ENCODE data around the gene SHISAL1.

SHISAL1 gene

DNA sequence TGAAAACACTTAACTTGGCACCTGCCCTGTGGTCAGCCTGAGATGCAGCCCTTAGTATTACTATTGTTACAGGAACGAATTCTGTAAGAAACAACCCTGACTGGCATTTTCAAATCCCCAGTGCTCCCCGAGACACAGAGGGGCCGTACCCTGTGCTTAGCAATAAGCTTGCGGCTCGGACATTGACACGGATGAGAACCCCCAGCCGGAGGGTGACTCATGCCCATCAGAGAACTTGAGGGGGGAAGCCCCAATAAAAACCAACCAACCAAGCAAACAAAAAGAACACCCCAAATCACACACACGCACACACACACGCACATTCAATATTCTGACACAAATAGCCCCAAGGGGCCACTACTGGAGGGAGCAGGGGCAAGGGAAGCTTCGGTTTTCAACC is 63.8 kb downstream of the SHISAL1 start:
- Histone ChIP-seq H3K27ac (no peak overlapping the region), H3K4me3 (no peak overlapping the region)
- DNase-seq (ENCODE audit: low spot score), result no peak
- TF ChIP-seq, protein P1, sequence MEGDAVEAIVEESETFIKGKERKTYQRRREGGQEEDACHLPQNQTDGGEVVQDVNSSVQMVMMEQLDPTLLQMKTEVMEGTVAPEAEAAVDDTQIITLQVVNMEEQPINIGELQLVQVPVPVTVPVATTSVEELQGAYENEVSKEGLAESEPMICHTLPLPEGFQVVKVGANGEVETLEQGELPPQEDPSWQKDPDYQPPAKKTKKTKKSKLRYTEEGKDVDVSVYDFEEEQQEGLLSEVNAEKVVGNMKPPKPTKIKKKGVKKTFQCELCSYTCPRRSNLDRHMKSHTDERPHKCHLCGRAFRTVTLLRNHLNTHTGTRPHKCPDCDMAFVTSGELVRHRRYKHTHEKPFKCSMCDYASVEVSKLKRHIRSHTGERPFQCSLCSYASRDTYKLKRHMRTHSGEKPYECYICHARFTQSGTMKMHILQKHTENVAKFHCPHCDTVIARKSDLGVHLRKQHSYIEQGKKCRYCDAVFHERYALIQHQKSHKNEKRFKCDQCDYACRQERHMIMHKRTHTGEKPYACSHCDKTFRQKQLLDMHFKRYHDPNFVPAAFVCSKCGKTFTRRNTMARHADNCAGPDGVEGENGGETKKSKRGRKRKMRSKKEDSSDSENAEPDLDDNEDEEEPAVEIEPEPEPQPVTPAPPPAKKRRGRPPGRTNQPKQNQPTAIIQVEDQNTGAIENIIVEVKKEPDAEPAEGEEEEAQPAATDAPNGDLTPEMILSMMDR (IDR thresholded peaks at IDR 0.05), result no peak

- Histone ChIP-seq H3K4me3 (no peak overlapping the region), H3K27ac (no peak overlapping the region)
- no peak for DNase-seq (ENCODE audit: low spot score)
- TF ChIP-seq, protein P1 (IDR thresholded peaks at IDR 0.05), result no peak
Observed at GRCh38 chr22:44247923-44248892, 64.5 kb downstream of the SHISAL1 start.

DNA sequence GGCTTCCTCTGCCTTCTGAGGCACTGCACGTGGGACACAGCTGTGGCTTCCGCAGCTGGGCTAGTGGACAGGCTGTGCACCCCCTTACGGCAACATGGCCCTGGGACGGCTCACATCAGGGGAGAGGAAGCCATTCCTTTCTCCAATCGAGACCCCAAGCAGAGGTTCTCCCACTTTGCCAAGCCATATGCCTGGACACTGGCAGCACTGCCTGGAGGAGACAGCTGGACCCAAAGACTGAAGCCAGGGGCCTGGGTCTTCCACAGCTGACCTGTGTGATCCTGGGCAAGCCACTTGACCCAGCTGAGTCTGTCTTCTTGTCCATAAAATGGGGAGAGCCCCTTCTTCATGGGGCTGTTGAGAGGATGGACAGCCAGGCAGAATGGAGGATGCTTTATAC is 65.4 kb downstream of the SHISAL1 start:
- Histone ChIP-seq H3K4me3 (no peak overlapping the region), H3K27ac (no peak overlapping the region)
- no peak for DNase-seq (ENCODE audit: low spot score)
- TF ChIP-seq, protein P1 (IDR thresholded peaks at IDR 0.05), result no peak

DNA sequence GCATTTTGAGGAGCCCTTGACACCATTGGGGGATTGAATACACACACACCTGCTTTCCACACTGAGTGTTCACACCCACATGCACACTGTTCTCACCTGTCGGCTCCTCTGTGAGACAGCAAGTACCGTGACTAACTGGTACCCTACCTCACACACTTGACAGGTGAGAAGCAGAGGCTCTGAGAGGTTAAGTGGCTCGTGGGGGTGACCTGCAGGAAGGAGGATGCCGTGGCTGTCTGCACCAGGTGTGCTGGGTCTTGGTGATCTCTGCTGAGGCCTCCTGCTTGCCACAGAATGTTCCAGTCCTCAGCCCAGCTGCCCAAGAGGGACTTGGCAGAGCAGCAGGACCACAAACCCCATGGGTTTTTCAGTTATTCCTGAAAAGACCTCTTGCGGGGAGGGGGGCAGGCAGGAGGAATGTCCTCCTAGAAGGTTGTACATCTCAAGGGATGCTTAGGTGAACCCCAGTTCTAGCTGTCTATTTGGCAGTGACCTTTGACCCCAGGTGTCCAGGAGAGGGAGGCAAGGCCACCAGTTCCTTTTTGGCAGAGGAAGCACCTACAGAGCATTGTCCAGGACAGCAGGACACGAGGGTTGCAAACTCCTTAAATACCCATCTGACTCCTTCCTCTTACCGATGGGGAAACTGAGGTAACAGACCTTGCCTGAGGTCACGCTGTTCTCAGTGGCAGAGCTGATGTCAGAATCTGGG is 66.0 kb downstream of the SHISAL1 start:
- H3K27ac ChIP-seq, result no peak overlapping the region
- DNase-seq (ENCODE audit: low spot score), result no peak
- no peak overlapping the region for H3K4me3 ChIP-seq
- TF ChIP-seq, protein P1 (IDR thresholded peaks at IDR 0.05), result no peak

- Histone ChIP-seq H3K4me3 (no peak overlapping the region), H3K27ac (no peak overlapping the region)
- DNase-seq (ENCODE audit: low spot score), result no peak
- TF ChIP-seq, protein P1 (IDR thresholded peaks at IDR 0.05), result no peak
Observed at GRCh38 chr22:44245867-44246266, 66.9 kb downstream of the SHISAL1 start.

GRCh38 chr22:44245438-44245837 is 67.3 kb downstream of the SHISAL1 start:
- peak; percentile 60 for DNase-seq (ENCODE audit: low spot score)
- TF ChIP-seq, protein P1 (IDR thresholded peaks at IDR 0.05), result no peak
- no peak overlapping the region for H3K4me3 ChIP-seq
- no peak overlapping the region for H3K27ac ChIP-seq
